ENCODE data around the gene OR4N5. TPM values are rescaled to one million over a fixed set of nuclear protein-coding genes. Genes with fewer than 3 reads are reported as not detected.

Gene OR4N5
- total RNA-seq, 1 donor from 2014 or later: not detected

GRCh38 chr14:20179218-20179617 is 40.6 kb downstream of the OR4N5 start:
- no peak for DNase-seq
- CTCF ChIA-PET: no interaction called here
- intact Hi-C loops (cut with micrococcal nuclease): no loop called here
- no peaks in the 10 kb centered on the region for H3K4me1 Mint-ChIP-seq
- H3K4me3 Mint-ChIP-seq: no peak overlapping the region
- H3K36me3 Mint-ChIP-seq (ENCODE audit: low read depth): no peaks in the 10 kb centered on the region
- H3K9me3 Mint-ChIP-seq: no peaks in the 10 kb centered on the region
- TF ChIP-seq CTCF (IDR thresholded peaks at IDR 0.05): no peak
- peaks cover 2% of the 10 kb centered on the region for H3K27me3 Mint-ChIP-seq
- no peak overlapping the region for H3K27ac Mint-ChIP-seq
- POLR2A ChIA-PET: no interaction called here
- ATAC-seq (ENCODE audit: low read depth): no peak

- no peak for DNase-seq
- H3K27me3 Mint-ChIP-seq: peaks cover 2% of the 10 kb centered on the region
- no peak overlapping the region for H3K27ac Mint-ChIP-seq
- H3K4me3 Mint-ChIP-seq: no peak overlapping the region
- ChIA-PET CTCF (no interaction called here), POLR2A (no interaction called here)
- intact Hi-C loops (cut with micrococcal nuclease): no loop called here
- no peaks in the 10 kb centered on the region for H3K4me1 Mint-ChIP-seq
- no peaks in the 10 kb centered on the region for H3K36me3 Mint-ChIP-seq (ENCODE audit: low read depth)
- no peaks in the 10 kb centered on the region for H3K9me3 Mint-ChIP-seq
- ATAC-seq (ENCODE audit: low read depth): no peak
- TF ChIP-seq CTCF (IDR thresholded peaks at IDR 0.05): no peak
Observed at GRCh38 chr14:20179880-20180279, 41.3 kb downstream of the OR4N5 start.

- intact Hi-C loops (cut with micrococcal nuclease): no loop called here
- CTCF ChIA-PET: no interaction called here
Observed at GRCh38 chr14:20180486-20180885, 41.9 kb downstream of the OR4N5 start.

GRCh38 chr14:20184181-20184580 is 45.6 kb downstream of the OR4N5 start:
- ChIA-PET CTCF (no interaction called here), POLR2A (no interaction called here)
- Mint-ChIP-seq H3K36me3 (ENCODE audit: low read depth) (no peaks in the 10 kb centered on the region), H3K9me3 (no peaks in the 10 kb centered on the region), H3K27me3 (peaks cover 2% of the 10 kb centered on the region), H3K4me3 (no peak overlapping the region), H3K4me1 (no peaks in the 10 kb centered on the region), H3K27ac (no peak overlapping the region)
- no peak for TF ChIP-seq CTCF (IDR thresholded peaks at IDR 0.05)
- no peak for ATAC-seq (ENCODE audit: low read depth)
- no peak for DNase-seq
- intact Hi-C loops (cut with micrococcal nuclease): no loop called here

More at GRCh38 chr14:20180486-20180885, 41.9 kb downstream of the OR4N5 start:
- POLR2A ChIA-PET: no interaction called here
- H3K9me3 Mint-ChIP-seq: no peaks in the 10 kb centered on the region
- DNase-seq (no peak), ATAC-seq (ENCODE audit: low read depth) (no peak)
- H3K36me3 Mint-ChIP-seq (ENCODE audit: low read depth): no peaks in the 10 kb centered on the region
- no peak overlapping the region for H3K4me3 Mint-ChIP-seq
- peaks cover 2% of the 10 kb centered on the region for H3K27me3 Mint-ChIP-seq
- H3K27ac Mint-ChIP-seq: no peak overlapping the region
- no peak for TF ChIP-seq CTCF (IDR thresholded peaks at IDR 0.05)
- H3K4me1 Mint-ChIP-seq: no peaks in the 10 kb centered on the region

- Mint-ChIP-seq H3K4me1 (no peaks in the 10 kb centered on the region), H3K27ac (no peak within 1 kb of the TSS), H3K36me3 (ENCODE audit: low read depth) (no peaks in the 10 kb centered on the region), H3K27me3 (peaks cover 2% of the 10 kb centered on the region), H3K9me3 (no peaks in the 10 kb centered on the region), H3K4me3 (no peak within 1 kb of the TSS)
- ATAC-seq (ENCODE audit: low read depth) (no peak), DNase-seq (no peak)
- no peak for TF ChIP-seq CTCF (IDR thresholded peaks at IDR 0.05)
- ChIA-PET POLR2A (no interaction called here), CTCF (no interaction called here)
- intact Hi-C loops (cut with micrococcal nuclease): no loop called here
Observed at GRCh38 chr14:20190596-20190995, 52.0 kb downstream of the OR4N5 start, which contains the start of gene OR11G2. Gene OR11G2 (plus strand): TSS chr14:20190896. CDS start chr14:20197438, 6,542 bp downstream.

Measured in activated B cell treated with CpG ODN at 0.5 μM for 24 hours (primary cell).